T-helper 2 cell treated with Interferon-gamma antibody and Interleukin-4, amounts not matched to agents 100 ng/mL and 5 ng/mL, for 36 hours (primary cell): Measurements from ENCODE around the gene HPN. TPM values are rescaled to one million over a fixed set of nuclear protein-coding genes. Genes with fewer than 3 reads are reported as not detected.
"Not testable (repeated sequence)": the region's sequence is repeated elsewhere in the genome, so short reads cannot be mapped to it uniquely, and the experiment has no call there.

Source experiments
- intact Hi-C: fragments of 100-400 bp; cut with micrococcal nuclease; formaldehyde crosslinking; loops from one replicate; pipeline ENCODE4 v1.15.1; 2023
- total RNA-seq: library from RNA; stranded (reverse); gene quantifications from 2 replicates; pipeline ENCODE4 v1.2.3, GENCODE V29; 2022

HPN gene
- total RNA-seq, 1 donor from 2014 or later = not detected

- intact Hi-C loops = no loop called here
Observed at GRCh38 chr19:35100588-35101533, 59.3 kb downstream of the HPN start.

GRCh38 chr19:35101949-35102348, 60.4 kb downstream of the HPN start:
- intact Hi-C loops = not testable (repeated sequence)

- intact Hi-C loops = not testable (repeated sequence)
Observed at GRCh38 chr19:35103614-35104013, 62.1 kb downstream of the HPN start.

- intact Hi-C loops = no loop called here
Observed at GRCh38 chr19:35104361-35104760, 62.8 kb downstream of the HPN start.

- intact Hi-C loops = no loop called here
Observed at GRCh38 chr19:35105047-35105410, 63.5 kb downstream of the HPN start.

GRCh38 chr19:35105411-35106290, 64.1 kb downstream of the HPN start:
- intact Hi-C loops = no loop called here

- intact Hi-C loops = no loop called here
Observed at GRCh38 chr19:35106291-35106583, 64.7 kb downstream of the HPN start.

GRCh38 chr19:35106898-35107541, 65.5 kb downstream of the HPN start:
- intact Hi-C loops = no loop called here

- intact Hi-C loops = no loop called here
Observed at GRCh38 chr19:35107545-35107944, 66.0 kb downstream of the HPN start.

- intact Hi-C loops = no loop called here
Observed at GRCh38 chr19:35108730-35109129, 67.2 kb downstream of the HPN start.

GRCh38 chr19:35109395-35110112, 68.0 kb downstream of the HPN start:
- intact Hi-C loops = no loop called here

GRCh38 chr19:35110974-35111373, 69.5 kb downstream of the HPN start:
- intact Hi-C loops = no loop called here

GRCh38 chr19:35112995-35113688, 71.6 kb downstream of the HPN start:
- intact Hi-C loops = no loop called here

- intact Hi-C loops = loop anchor here (1.0 to 2.0 kb wide), 2 partner anchors 20 to 155 kb away; partner anchors contain the start of gene LGI4
Observed at GRCh38 chr19:35114353-35115176, 73.0 kb downstream of the HPN start.

GRCh38 chr19:35115177-35115951, 73.8 kb downstream of the HPN start, which contains the start of gene FXYD3:
TSS of gene FXYD3 (plus strand) at chr19:35115823. CDS start at chr19:35119377, 3,554 bp downstream.
- intact Hi-C loops = loop anchor here (2.0 kb wide), 1 partner anchor 19 kb away; the partner anchor contains the start of gene LGI4
